HFF-Myc (cell line): Measurements from ENCODE around the gene RNF123.

Experiments
- DNase-seq: peaks from one replicate; pipeline ENCODE4 v3.0.0-alpha.2; 2011; ENCODE audit warnings: low read depth; ENCODE audit errors: extremely low read depth
- H3K4me3 ChIP-seq: replicated peaks from 2 replicates; pipeline ENCODE4 v1.5.1; 2011; ENCODE audit warnings: low read depth, mild to moderate bottlenecking, control low read depth, low read length
- TF ChIP-seq, protein P1 (sequence below): IDR thresholded peaks from 2 replicates; pipeline ENCODE4 v1.5.1; 2012; ENCODE audit warnings: mild to moderate bottlenecking, low read depth, low read length, control low read depth; ENCODE audit errors: missing control alignments

The RNF123 gene

DNA sequence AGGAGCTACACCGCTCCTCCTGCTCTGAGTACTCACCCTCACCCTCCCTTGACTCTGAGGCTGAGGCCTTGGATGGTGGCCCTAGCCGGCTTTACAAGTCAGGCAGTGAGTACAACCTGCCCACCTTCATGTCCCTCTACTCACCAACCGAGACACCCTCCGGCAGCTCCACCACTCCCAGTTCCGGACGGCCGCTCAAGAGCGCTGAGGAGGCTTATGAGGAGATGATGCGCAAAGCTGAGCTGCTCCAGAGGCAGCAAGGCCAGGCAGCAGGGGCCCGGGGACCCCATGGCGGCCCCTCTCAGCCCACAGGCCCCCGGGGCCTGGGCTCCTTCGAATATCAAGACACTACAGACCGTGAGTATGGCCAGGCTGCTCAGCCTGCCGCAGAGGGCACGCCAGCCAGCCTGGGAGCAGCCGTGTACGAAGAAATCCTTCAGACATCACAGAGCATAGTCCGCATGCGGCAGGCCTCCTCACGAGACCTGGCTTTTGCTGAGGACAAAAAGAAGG, 36.4 kb upstream of the RNF123 start:
- no peak for DNase-seq
- H3K4me3 ChIP-seq = no peak overlapping the region
- TF ChIP-seq, protein P1, sequence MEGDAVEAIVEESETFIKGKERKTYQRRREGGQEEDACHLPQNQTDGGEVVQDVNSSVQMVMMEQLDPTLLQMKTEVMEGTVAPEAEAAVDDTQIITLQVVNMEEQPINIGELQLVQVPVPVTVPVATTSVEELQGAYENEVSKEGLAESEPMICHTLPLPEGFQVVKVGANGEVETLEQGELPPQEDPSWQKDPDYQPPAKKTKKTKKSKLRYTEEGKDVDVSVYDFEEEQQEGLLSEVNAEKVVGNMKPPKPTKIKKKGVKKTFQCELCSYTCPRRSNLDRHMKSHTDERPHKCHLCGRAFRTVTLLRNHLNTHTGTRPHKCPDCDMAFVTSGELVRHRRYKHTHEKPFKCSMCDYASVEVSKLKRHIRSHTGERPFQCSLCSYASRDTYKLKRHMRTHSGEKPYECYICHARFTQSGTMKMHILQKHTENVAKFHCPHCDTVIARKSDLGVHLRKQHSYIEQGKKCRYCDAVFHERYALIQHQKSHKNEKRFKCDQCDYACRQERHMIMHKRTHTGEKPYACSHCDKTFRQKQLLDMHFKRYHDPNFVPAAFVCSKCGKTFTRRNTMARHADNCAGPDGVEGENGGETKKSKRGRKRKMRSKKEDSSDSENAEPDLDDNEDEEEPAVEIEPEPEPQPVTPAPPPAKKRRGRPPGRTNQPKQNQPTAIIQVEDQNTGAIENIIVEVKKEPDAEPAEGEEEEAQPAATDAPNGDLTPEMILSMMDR = no peak

DNA sequence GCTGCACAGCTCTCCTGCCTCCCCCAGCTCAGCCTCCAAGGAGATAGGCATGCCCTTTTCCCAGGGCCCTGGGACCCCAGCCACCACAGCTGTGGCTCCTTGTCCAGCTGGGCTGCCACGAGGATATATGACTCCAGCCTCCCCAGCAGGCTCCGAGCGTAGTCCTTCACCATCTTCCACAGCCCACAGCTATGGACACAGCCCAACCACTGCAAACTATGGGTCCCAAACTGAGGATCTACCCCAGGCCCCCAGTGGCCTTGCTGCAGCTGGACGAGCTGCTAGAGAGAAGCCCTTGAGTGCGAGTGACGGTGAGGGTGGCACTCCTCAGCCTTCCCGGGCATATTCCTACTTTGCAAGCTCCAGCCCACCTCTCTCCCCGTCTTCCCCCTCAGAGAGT, 35.7 kb upstream of the RNF123 start:
- no peak overlapping the region for H3K4me3 ChIP-seq
- TF ChIP-seq, protein P1 = no peak
- DNase-seq = no peak

- H3K4me3 ChIP-seq = no peak overlapping the region
- no peak for DNase-seq
- TF ChIP-seq, protein P1 = no peak
Observed at GRCh38 chr3:49654176-49654825, 35.1 kb upstream of the RNF123 start.

- no peak for DNase-seq
- H3K4me3 ChIP-seq = no peak overlapping the region
- TF ChIP-seq, protein P1 = no peak
Observed at GRCh38 chr3:49654955-49655556, 34.3 kb upstream of the RNF123 start.

DNA sequence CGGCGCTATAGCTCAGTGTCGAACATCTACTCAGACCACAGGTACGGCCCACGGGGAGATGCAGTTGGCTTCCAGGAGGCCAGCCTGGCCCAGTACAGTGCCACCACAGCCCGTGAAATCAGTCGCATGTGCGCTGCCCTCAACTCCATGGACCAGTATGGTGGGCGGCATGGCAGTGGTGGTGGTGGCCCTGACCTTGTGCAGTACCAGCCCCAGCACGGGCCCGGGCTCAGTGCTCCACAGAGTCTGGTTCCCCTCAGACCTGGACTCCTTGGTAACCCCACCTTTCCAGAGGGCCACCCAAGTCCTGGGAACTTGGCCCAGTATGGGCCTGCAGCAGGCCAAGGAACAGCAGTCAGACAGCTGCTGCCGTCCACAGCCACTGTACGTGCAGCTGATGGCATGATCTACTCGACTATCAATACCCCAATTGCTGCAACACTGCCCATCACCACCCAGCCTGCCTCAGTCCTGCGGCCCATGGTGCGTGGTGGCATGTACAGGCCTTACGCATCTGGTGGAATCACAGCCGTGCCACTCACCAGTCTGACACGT, 33.5 kb upstream of the RNF123 start:
- H3K4me3 ChIP-seq = no peak overlapping the region
- no peak for DNase-seq
- TF ChIP-seq, protein P1 = no peak

GRCh38 chr3:49656541-49657112, 32.7 kb upstream of the RNF123 start:
- TF ChIP-seq, protein P1 = no peak
- no peak for DNase-seq
- no peak overlapping the region for H3K4me3 ChIP-seq
